ENCODE measurements around the gene DHX29.

DHX29 gene

DNA sequence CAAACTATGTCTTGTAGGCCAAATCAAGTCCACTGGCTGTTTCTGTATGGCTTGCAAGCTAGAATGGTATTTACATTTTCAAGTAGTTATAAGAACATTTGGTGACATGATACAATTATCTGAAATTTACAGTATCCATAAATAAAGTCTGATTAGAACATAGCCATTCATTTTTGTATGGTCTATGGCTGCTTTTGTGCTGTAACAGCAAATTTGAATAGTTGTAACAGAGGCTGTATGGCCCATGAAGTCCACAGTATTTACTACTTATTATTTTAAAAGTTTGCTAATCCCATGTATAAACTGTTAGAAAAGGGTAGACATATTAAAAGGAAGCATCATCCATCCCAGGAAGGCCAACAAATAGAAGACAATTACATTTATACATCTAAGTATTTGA lies 17.7 kb downstream of the DHX29 start:
- POLR2A ChIA-PET, result no interaction called here
- CTCF ChIA-PET, result no interaction called here
- Histone ChIP-seq H3K27ac (ENCODE audit: extremely low read depth, low read depth, low read length) (no peak overlapping the region), H3K9me3 (ENCODE audit: control insufficient read depth, insufficient read depth, low read depth, low read length) (no peaks in the 10 kb centered on the region), H3K4me1 (ENCODE audit: control insufficient read depth, insufficient read depth, low read length) (no peaks in the 10 kb centered on the region), H3K4me3 (ENCODE audit: low read depth, low read length) (no peak overlapping the region), H3K36me3 (ENCODE audit: control insufficient read depth in 2 of 2, insufficient read depth in 1 of 2, low read length in 2 of 2) (peaks cover 70 to 85% of the 10 kb centered on the region in 2 experiments)
- no peak for TF ChIP-seq ZNF426 (tag by site-specific recombination; IDR thresholded peaks at IDR 0.05)
- TF ChIP-seq TRIM28 (IDR thresholded peaks at IDR 0.05; ENCODE audit: borderline replicate concordance, low read length), result no peak
- TF ChIP-seq, protein P1, sequence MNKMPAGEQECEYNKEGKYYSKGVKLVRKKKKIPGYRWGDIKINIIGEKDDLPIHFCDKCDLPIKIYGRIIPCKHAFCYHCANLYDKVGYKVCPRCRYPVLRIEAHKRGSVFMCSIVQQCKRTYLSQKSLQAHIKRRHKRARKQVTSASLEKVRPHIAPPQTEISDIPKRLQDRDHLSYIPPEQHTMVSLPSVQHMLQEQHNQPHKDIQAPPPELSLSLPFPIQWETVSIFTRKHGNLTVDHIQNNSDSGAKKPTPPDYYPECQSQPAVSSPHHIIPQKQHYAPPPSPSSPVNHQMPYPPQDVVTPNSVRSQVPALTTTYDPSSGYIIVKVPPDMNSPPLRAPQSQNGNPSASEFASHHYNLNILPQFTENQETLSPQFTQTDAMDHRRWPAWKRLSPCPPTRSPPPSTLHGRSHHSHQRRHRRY (tag by site-specific recombination; IDR thresholded peaks at IDR 0.05), result no peak
- TF ChIP-seq ZNF16 (tag by site-specific recombination; IDR thresholded peaks at IDR 0.05; ENCODE audit: low read depth), result no peak
- TF ChIP-seq, protein P2, sequence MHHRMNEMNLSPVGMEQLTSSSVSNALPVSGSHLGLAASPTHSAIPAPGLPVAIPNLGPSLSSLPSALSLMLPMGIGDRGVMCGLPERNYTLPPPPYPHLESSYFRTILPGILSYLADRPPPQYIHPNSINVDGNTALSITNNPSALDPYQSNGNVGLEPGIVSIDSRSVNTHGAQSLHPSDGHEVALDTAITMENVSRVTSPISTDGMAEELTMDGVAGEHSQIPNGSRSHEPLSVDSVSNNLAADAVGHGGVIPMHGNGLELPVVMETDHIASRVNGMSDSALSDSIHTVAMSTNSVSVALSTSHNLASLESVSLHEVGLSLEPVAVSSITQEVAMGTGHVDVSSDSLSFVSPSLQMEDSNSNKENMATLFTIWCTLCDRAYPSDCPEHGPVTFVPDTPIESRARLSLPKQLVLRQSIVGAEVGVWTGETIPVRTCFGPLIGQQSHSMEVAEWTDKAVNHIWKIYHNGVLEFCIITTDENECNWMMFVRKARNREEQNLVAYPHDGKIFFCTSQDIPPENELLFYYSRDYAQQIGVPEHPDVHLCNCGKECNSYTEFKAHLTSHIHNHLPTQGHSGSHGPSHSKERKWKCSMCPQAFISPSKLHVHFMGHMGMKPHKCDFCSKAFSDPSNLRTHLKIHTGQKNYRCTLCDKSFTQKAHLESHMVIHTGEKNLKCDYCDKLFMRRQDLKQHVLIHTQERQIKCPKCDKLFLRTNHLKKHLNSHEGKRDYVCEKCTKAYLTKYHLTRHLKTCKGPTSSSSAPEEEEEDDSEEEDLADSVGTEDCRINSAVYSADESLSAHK (tag by site-specific recombination; IDR thresholded peaks at IDR 0.05), result no peak
- no peak for TF ChIP-seq ZNF560 (tag by site-specific recombination; IDR thresholded peaks at IDR 0.05; ENCODE audit: borderline replicate concordance)
- no peak for TF ChIP-seq ZNF660 (tag by site-specific recombination; IDR thresholded peaks at IDR 0.05)
- no peak for TF ChIP-seq ZNF37A (tag by site-specific recombination; IDR thresholded peaks at IDR 0.05)
- TF ChIP-seq ZNF677 (tag by site-specific recombination; IDR thresholded peaks at IDR 0.05), result no peak
- no peak for TF ChIP-seq ZNF2 (tag by site-specific recombination; IDR thresholded peaks at IDR 0.05)
- no peak for TF ChIP-seq ZFP69B (tag by site-specific recombination; IDR thresholded peaks at IDR 0.05)
- no peak for TF ChIP-seq ZNF623 (tag by site-specific recombination; IDR thresholded peaks at IDR 0.05)
- no peak for TF ChIP-seq ZNF843 (tag by site-specific recombination; IDR thresholded peaks at IDR 0.05)
- no peak for TF ChIP-seq ZEB2 (tag by site-specific recombination; IDR thresholded peaks at IDR 0.05)
- no peak for TF ChIP-seq ZNF184 (tag by site-specific recombination; IDR thresholded peaks at IDR 0.05)

DNA sequence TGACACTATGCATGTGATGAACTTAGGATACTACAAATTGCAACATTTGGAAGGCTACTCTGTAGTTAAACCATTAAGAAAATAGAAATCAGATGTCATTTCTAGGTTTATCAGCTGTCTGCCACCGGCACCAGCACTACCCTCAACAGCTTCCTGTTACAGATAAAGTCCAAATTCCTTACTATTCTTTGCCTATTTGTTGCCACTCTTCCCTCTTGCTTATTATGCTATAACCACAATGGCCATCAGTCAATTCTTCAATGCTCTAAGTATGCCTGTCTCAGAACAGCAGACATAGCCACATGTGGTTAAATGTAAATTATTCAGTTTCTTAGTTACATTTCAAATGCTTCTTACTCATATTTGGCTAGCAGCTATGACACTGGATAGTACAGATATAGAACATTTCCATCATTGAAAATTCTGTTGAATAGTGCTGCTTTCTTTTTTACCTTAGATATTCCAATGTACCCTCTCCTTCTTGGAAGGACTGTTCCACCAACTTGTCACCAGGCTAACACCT lies 21.0 kb downstream of the DHX29 start:
- POLR2A ChIA-PET, result no interaction called here
- H3K9me3 ChIP-seq (ENCODE audit: control insufficient read depth, insufficient read depth, low read depth, low read length), result no peaks in the 10 kb centered on the region
- CTCF ChIA-PET, result no interaction called here
- H3K36me3 ChIP-seq (ENCODE audit: control insufficient read depth in 2 of 2, insufficient read depth in 1 of 2, low read length in 2 of 2), result peaks cover 67 to 77% of the 10 kb centered on the region in 2 experiments
- no peak overlapping the region for H3K4me3 ChIP-seq (ENCODE audit: low read depth, low read length)
- TF ChIP-seq, protein P3, sequence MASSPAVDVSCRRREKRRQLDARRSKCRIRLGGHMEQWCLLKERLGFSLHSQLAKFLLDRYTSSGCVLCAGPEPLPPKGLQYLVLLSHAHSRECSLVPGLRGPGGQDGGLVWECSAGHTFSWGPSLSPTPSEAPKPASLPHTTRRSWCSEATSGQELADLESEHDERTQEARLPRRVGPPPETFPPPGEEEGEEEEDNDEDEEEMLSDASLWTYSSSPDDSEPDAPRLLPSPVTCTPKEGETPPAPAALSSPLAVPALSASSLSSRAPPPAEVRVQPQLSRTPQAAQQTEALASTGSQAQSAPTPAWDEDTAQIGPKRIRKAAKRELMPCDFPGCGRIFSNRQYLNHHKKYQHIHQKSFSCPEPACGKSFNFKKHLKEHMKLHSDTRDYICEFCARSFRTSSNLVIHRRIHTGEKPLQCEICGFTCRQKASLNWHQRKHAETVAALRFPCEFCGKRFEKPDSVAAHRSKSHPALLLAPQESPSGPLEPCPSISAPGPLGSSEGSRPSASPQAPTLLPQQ (tag by site-specific recombination; IDR thresholded peaks at IDR 0.05), result no peak
- no peak for TF ChIP-seq ZNF133 (tag by site-specific recombination; IDR thresholded peaks at IDR 0.05)
- no peak for TF ChIP-seq GLIS1 (tag by site-specific recombination; IDR thresholded peaks at IDR 0.05)
- TF ChIP-seq ZNF202 (tag by site-specific recombination; IDR thresholded peaks at IDR 0.05; ENCODE audit: borderline replicate concordance), result no peak
- TF ChIP-seq ZSCAN16 (tag by site-specific recombination; IDR thresholded peaks at IDR 0.05), result no peak
- no peaks in the 10 kb centered on the region for H3K4me1 ChIP-seq (ENCODE audit: control insufficient read depth, insufficient read depth, low read length)
- H3K27ac ChIP-seq (ENCODE audit: extremely low read depth, low read depth, low read length), result no peak overlapping the region

All from HEK293 (cell line).